Stimulated activated CD8-positive, alpha-beta memory T cell treated with anti-CD3 and anti-CD28 coated beads, Interleukin-4, amount 100 ng/mL, for 48 hours (primary cell): Measurements from ENCODE around the gene UNC119.

Source experiments
- DNase-seq: peaks from one replicate; pipeline ENCODE4 v3.0.0-alpha.2; 2020

The UNC119 gene

GRCh38 chr17:28519236-28519635, 33.2 kb downstream of the UNC119 start:
- no peak for DNase-seq

- no peak for DNase-seq
These were observed 33.8 kb downstream of the UNC119 start for GRCh38 chr17:28518578-28518977.

- no peak for DNase-seq
These were observed 34.3 kb downstream of the UNC119 start for GRCh38 chr17:28518132-28518531.

GRCh38 chr17:28515518-28515917, 36.9 kb downstream of the UNC119 start:
- DNase-seq = no peak

GRCh38 chr17:28514561-28515002, 37.8 kb downstream of the UNC119 start:
- no peak for DNase-seq

GRCh38 chr17:28513476-28513875, 38.9 kb downstream of the UNC119 start:
- DNase-seq = no peak

GRCh38 chr17:28511858-28512461, 40.5 kb downstream of the UNC119 start:
- DNase-seq = no peak

GRCh38 chr17:28509789-28510188, 42.6 kb downstream of the UNC119 start:
- DNase-seq = no peak

GRCh38 chr17:28508211-28508724, 44.2 kb downstream of the UNC119 start:
- no peak for DNase-seq

GRCh38 chr17:28507567-28508203, 44.7 kb downstream of the UNC119 start:
- DNase-seq = no peak

GRCh38 chr17:28506763-28507487, 45.5 kb downstream of the UNC119 start:
- no peak for DNase-seq

- DNase-seq = no peak
These were observed 46.3 kb downstream of the UNC119 start, which contains the start of gene FOXN1 for GRCh38 chr17:28505986-28506665. Gene FOXN1 (plus strand): TSS chr17:28506348. CDS start chr17:28523970, 17,622 bp downstream.

GRCh38 chr17:28503420-28503819, 49.0 kb downstream of the UNC119 start:
- DNase-seq = no peak

- DNase-seq = no peak
These were observed 50.8 kb downstream of the UNC119 start for GRCh38 chr17:28501421-28502284.

- no peak for DNase-seq
These were observed 51.6 kb downstream of the UNC119 start for GRCh38 chr17:28500712-28501379.

- DNase-seq = no peak
These were observed 52.6 kb downstream of the UNC119 start for GRCh38 chr17:28499684-28500357.

- no peak for DNase-seq
These were observed 53.1 kb downstream of the UNC119 start for GRCh38 chr17:28499364-28499664.

GRCh38 chr17:28498652-28499363, 53.6 kb downstream of the UNC119 start:
- DNase-seq = no peak

- DNase-seq = no peak
These were observed 54.5 kb downstream of the UNC119 start for GRCh38 chr17:28497931-28498330.
